Parathyroid adenoma (tissue), 2 donors: ENCODE measurements around the gene PXMP2.

Experiments
- H2AFZ ChIP-seq: fragments of 300-600 bp; sonication (generic); one replicate; pipeline ENCODE4 v1.7.0; 2017; ENCODE audit warnings: antibody characterized with exemption, mild to moderate bottlenecking
- H3K27ac ChIP-seq: fragments of 300-600 bp; sonication (generic); one replicate; pipeline ENCODE4 v1.7.0; 2017
- H3K27me3 ChIP-seq: fragments of 300-600 bp; sonication (generic); one replicate; pipeline ENCODE4 v1.7.0; 2017; ENCODE audit warnings: low read length; ENCODE audit not compliant: control insufficient read depth, insufficient read depth
- H3K36me3 ChIP-seq: fragments of 300-600 bp; sonication (generic); one replicate; pipeline ENCODE4 v1.7.0; 2017; ENCODE audit warnings: low read length; ENCODE audit not compliant: control insufficient read depth, insufficient read depth
- H3K4me1 ChIP-seq: fragments of 300-600 bp; sonication (generic); one replicate; pipeline ENCODE4 v1.7.0; 2017; ENCODE audit warnings: control low read depth
- H3K4me2 ChIP-seq: fragments of 300-600 bp; sonication (generic); one replicate; pipeline ENCODE4 v1.7.0; 2017; ENCODE audit warnings: low read length
- H3K4me3 ChIP-seq: fragments of 300-600 bp; sonication (generic); one replicate; pipeline ENCODE4 v1.7.0; 2017; ENCODE audit warnings: low read depth, low read length
- H3K79me2 ChIP-seq: fragments of 300-600 bp; sonication (generic); one replicate; pipeline ENCODE4 v1.7.0; 2017; ENCODE audit warnings: control low read depth
- H3K9ac ChIP-seq: fragments of 300-600 bp; sonication (generic); one replicate; pipeline ENCODE4 v1.7.0; 2017; ENCODE audit warnings: mild to moderate bottlenecking
- H3K9me3 ChIP-seq: fragments of 300-600 bp; sonication (generic); one replicate; pipeline ENCODE4 v1.7.0; 2017; ENCODE audit warnings: low read length; ENCODE audit not compliant: control insufficient read depth
- TF ChIP-seq, protein P1 (sequence below): fragments of 300-600 bp; sonication (generic); IDR thresholded peaks from one replicate; pipeline ENCODE4 v1.7.0; 2017; ENCODE audit warnings: antibody characterized with exemption, mild to moderate bottlenecking
- donor health status: primary hyperparathyroidism.

Gene PXMP2

DNA sequence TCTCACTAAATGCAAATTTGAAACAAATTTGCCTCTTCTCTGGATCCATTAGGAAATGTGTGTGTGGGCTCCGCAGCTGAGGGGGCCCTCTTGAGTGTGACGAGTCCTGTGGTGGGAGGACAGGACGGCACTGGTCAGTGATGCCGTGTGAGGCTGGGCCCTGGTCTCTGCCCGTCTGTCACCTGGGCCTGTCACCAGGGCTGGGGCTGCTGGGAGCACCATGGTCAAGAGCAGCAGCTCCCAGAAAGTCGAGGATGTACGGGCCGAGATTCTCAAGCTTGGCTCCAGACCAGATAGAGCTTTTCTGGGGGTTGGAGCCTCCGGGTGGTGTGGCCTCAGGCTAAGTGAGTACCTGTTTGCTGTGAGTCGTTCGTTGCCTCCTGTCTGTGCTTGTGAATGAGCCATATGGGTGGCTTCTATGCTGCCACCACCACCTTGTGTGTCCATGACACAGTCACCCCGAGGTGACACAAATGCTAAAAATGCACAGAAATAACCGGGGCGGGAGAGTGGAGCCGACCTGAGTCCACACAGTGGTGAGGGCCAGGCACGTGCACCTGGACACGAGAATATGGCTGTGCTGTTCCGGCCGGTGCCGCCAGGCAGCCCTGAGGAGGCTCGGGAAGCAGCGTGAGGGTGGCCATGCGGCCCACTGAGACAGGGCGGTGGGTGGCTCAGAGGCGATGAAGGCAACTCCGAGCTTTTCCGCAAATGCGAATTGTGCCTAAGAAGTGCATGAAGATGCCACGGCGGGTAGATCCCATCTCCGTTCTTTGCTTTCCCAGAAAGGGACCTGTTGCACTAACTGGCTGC, 32.0 kb downstream of the PXMP2 start:
- no peaks in the 10 kb centered on the region for H3K27me3 ChIP-seq
- H3K4me1 ChIP-seq, result no peaks in the 10 kb centered on the region
- H3K4me3 ChIP-seq, result no peak overlapping the region
- H3K9ac ChIP-seq, result no peak overlapping the region
- no peak overlapping the region for H3K4me2 ChIP-seq
- TF ChIP-seq, protein P1, sequence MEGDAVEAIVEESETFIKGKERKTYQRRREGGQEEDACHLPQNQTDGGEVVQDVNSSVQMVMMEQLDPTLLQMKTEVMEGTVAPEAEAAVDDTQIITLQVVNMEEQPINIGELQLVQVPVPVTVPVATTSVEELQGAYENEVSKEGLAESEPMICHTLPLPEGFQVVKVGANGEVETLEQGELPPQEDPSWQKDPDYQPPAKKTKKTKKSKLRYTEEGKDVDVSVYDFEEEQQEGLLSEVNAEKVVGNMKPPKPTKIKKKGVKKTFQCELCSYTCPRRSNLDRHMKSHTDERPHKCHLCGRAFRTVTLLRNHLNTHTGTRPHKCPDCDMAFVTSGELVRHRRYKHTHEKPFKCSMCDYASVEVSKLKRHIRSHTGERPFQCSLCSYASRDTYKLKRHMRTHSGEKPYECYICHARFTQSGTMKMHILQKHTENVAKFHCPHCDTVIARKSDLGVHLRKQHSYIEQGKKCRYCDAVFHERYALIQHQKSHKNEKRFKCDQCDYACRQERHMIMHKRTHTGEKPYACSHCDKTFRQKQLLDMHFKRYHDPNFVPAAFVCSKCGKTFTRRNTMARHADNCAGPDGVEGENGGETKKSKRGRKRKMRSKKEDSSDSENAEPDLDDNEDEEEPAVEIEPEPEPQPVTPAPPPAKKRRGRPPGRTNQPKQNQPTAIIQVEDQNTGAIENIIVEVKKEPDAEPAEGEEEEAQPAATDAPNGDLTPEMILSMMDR, result no peak
- no peaks in the 10 kb centered on the region for H3K9me3 ChIP-seq
- no peak overlapping the region for H2AFZ ChIP-seq
- H3K79me2 ChIP-seq, result peaks cover 3% of the 10 kb centered on the region
- H3K27ac ChIP-seq, result no peak overlapping the region
- H3K36me3 ChIP-seq, result no peaks in the 10 kb centered on the region

DNA sequence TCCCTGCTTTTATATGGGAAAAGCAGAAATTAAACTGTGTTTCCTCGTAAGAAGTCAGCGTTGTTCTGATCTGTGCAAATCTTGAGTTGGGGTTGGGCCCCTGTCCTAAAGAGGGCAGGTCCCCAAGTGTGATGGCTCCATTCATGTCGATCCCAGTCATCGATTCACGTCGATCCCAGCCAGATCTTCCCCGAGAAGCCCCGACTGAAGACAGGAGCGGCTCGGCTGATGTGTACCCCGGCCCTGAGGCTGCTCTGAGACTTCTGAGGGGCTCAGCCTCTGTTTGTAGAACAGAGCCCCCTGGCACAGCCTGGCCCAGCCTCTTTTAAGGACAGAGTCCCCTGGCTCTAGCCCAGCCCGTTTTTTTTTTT, 32.6 kb downstream of the PXMP2 start:
- Histone ChIP-seq H3K9me3 (no peaks in the 10 kb centered on the region), H3K27ac (no peak overlapping the region), H3K4me1 (no peaks in the 10 kb centered on the region), H3K9ac (no peak overlapping the region), H3K27me3 (no peaks in the 10 kb centered on the region), H2AFZ (no peak overlapping the region), H3K36me3 (no peaks in the 10 kb centered on the region), H3K79me2 (peaks cover 3% of the 10 kb centered on the region), H3K4me2 (no peak overlapping the region), H3K4me3 (no peak overlapping the region)
- TF ChIP-seq, protein P1, result no peak

DNA sequence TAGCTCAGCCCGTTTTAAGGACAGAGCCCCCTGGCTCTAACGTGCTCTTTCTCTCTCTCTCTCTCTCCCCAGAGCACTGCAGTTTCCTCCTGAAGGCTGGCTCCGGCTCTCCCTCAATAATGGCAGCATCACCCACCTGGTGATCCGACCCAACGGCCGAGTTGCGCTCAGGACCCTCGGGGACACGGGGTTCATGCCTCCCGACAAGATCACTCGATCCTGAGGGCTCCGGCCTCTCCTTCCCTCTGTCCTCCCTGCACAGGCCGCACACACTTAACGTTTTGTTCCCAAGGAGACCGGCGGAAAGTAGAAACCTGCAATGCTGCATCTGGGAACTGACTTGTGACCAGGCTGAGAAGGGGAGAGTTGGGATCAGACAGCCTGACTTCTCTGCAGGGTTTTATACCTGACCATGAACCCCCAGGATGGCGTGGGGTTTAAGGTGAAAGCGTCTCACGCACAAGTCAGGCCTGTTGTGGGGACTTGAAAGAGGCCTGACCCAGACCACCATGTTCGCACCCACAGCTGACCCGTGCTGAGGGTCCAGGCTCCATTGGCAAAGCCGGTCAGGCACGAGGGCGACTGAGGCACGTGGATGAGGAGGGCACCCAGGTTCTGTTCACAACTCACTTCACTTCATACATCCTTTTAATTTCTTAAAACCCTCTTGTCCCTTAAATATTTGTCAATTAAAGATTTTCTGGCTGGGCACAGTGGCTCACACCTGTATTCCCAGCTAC, 33.4 kb downstream of the PXMP2 start:
- no peaks in the 10 kb centered on the region for H3K9me3 ChIP-seq
- TF ChIP-seq, protein P1, result no peak
- no peaks in the 10 kb centered on the region for H3K27me3 ChIP-seq
- no peak overlapping the region for H2AFZ ChIP-seq
- peaks cover 3% of the 10 kb centered on the region for H3K79me2 ChIP-seq
- no peak overlapping the region for H3K9ac ChIP-seq
- H3K27ac ChIP-seq, result no peak overlapping the region
- no peak overlapping the region for H3K4me3 ChIP-seq
- H3K4me2 ChIP-seq, result no peak overlapping the region
- no peaks in the 10 kb centered on the region for H3K36me3 ChIP-seq
- H3K4me1 ChIP-seq, result no peaks in the 10 kb centered on the region

DNA sequence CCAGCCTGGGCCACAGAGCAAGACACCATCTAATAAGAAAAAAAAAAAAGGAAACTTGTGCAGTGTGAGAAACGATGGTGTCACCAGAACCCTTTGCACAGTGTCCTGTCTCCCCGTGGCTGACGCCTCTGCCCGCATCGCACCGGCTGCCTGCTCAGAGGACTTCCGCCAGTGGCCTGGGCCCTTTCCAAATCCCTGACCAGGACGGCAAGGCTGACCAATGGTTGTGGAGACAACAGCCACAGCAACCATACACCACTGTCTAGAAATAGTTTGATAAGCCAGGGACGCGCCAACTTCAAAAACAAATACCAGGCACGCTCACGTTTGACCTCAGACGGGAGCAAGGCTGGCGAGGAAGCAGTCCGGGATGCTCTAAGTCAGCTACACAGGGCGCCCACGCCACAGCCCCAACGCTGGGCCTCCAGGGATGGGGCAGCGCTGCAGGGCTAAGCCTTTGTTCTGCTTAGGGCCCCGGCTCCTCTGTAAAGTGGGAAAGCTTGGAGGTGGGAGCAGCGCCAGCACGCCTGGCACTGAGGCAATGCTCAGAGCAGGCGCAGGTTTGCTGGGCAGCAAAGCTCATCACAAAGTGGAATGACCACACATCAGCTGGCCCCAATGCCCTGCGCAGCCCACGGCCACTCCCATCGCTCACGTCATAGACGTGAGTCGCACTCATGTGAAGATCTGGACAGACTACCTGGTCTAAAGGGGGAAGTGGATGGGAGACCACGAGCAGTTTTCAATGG, 35.8 kb downstream of the PXMP2 start:
- Histone ChIP-seq H3K9ac (no peak overlapping the region), H3K4me2 (no peak overlapping the region), H3K27ac (no peak overlapping the region), H3K36me3 (no peaks in the 10 kb centered on the region), H3K9me3 (no peaks in the 10 kb centered on the region), H3K4me1 (no peaks in the 10 kb centered on the region), H3K27me3 (no peaks in the 10 kb centered on the region), H3K79me2 (peaks cover 3% of the 10 kb centered on the region), H2AFZ (no peak overlapping the region), H3K4me3 (no peak overlapping the region)
- TF ChIP-seq, protein P1, result no peak
